ENCODE data around the gene LIPN. TPM values are rescaled to one million over a fixed set of nuclear protein-coding genes. Genes with fewer than 3 reads are reported as not detected.

Gene LIPN
- total and polyA plus RNA-seq, 2 experiments from 2014 or later, result not detected

DNA sequence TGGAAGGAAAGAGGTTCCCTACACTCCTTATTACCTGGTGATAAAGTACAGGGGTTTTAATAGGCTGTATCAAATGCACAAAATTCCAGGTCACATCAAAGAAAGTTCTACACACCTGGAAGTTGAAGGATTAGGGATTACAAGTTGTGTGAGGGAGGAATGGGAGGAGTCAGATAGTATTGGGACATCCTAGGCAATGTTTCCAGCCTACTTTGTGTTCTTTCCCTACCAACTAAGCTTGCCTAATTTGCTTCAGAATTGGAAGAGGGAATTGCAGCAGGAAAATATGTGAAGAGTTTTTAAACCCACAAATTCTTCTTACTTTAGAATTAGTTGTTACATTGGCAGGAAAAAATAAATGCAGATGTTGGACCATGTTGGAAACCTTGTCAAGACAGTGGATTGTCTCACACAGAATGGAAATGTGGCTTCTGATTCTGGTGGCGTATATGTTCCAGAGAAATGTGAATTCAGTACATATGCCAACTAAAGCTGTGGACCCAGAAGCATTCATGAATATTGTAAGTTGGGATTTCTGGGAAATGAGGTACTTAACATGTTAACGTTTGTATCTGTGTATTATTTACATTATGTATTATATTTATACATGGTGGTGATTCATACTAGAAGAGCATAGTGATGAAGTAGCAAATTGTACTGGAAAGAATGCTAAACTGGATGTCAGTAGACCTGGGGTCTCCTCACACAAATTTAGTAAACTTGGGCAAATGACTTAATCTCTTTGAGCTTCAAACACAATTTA is 42.9 kb downstream of the LIPN start, which contains the start of gene LIPM:
Gene LIPM, plus strand, starts transcription at position 208 of the 763 bp plus-strand sequence. Its CDS starts 167 bp downstream, at position 375.
- Histone ChIP-seq H3K4me3 (no peak within 1 kb of the TSS), H3K79me2 (replicated peaks; ENCODE audit: insufficient read depth) (no peaks in the 10 kb centered on the region), H3K9me2 (ENCODE audit: insufficient read depth) (no peaks in the 10 kb centered on the region), H3K36me3 (ENCODE audit: insufficient read depth) (no peaks in the 10 kb centered on the region), H3K27me3 (ENCODE audit: insufficient read depth) (no peaks in the 10 kb centered on the region; the same call in 1 of the 2 replicates), H3F3A (replicated peaks; ENCODE audit: low read depth) (no peaks in the 10 kb centered on the region), H3K4me2 (no peak within 1 kb of the TSS), H3K4me1 (ENCODE audit: insufficient read depth) (no peaks in the 10 kb centered on the region), H4K20me1 (replicated peaks; ENCODE audit: insufficient read depth) (no peaks in the 10 kb centered on the region), H3K27ac (ENCODE audit: low read depth) (no peak within 1 kb of the TSS), H2AFZ (no peak within 1 kb of the TSS)
- no peak for ATAC-seq
- Mint-ChIP-seq H3K4me3 (no peak within 1 kb of the TSS), H3K27ac (no peak within 1 kb of the TSS), H3K9me3 (no peaks in the 10 kb centered on the region), H3K36me3 (ENCODE audit: low read depth) (no peaks in the 10 kb centered on the region), H3K27me3 (ENCODE audit: insufficient read depth, low read depth, poor library complexity) (no peaks in the 10 kb centered on the region), H3K4me1 (peaks cover 9% of the 10 kb centered on the region; the same call in 2 of the 3 replicates)
- TF ChIP-seq CTCF (conservative IDR thresholded peaks at IDR 0.05; ENCODE audit: low read depth in 2 of 2) (no peak), ZNF462 (CRISPR knock-in tag; IDR thresholded peaks at IDR 0.05) (no peak), ZNF331 (CRISPR knock-in tag; IDR thresholded peaks at IDR 0.05; ENCODE audit: low read depth) (no peak), ETS1 (IDR thresholded peaks at IDR 0.05) (no peak), EZH2 (IDR thresholded peaks at IDR 0.05; ENCODE audit: low read depth, unreplicated experiment) (no peak), CREB1 (CRISPR knock-in tag; IDR thresholded peaks at IDR 0.05; ENCODE audit: low read depth) (no peak), REST (IDR thresholded peaks at IDR 0.05; ENCODE audit: unreplicated experiment) (no peak), POLR2AphosphoS5 (IDR thresholded peaks at IDR 0.05; ENCODE audit: low read depth) (no peak), STAT1 (IDR thresholded peaks at IDR 0.05; ENCODE audit: unreplicated experiment) (no peak), NANOG (IDR thresholded peaks at IDR 0.05; ENCODE audit: borderline replicate concordance) (no peak), JUNB (IDR thresholded peaks at IDR 0.05; ENCODE audit: unreplicated experiment) (no peak), ZNF114 (CRISPR knock-in tag; IDR thresholded peaks at IDR 0.05) (no peak), EZH2phosphoT487 (IDR thresholded peaks at IDR 0.05; ENCODE audit: unreplicated experiment) (no peak)
- no peak for DNase-seq (ENCODE audit: low spot score)

Data from GM23338 (cell line).